WERI-Rb-1 (cell line): ENCODE results near the gene TMEM128.
A peak's percentile ranks its signal among the peaks of the same experiment; 100 is the strongest.
"Not testable (repeated sequence)": the region's sequence is repeated elsewhere in the genome, so short reads cannot be mapped to it uniquely, and the experiment has no call there.

Experiments
- DNase-seq: peaks from one replicate; pipeline ENCODE4 v3.0.0-alpha.2; 2020
- H3K27ac ChIP-seq: fragments of 250-450 bp; sonication (Bioruptor Pico); 2 replicates; pipeline ENCODE4 v1.5.1; 2020; ENCODE audit warnings: mild to moderate bottlenecking, moderate library complexity
- H3K27me3 ChIP-seq: fragments of 250-450 bp; sonication (Bioruptor Pico); 2 replicates; pipeline ENCODE4 v1.5.1; 2021; ENCODE audit warnings: mild to moderate bottlenecking, low read depth, moderate library complexity; ENCODE audit not compliant: insufficient read depth, severe bottlenecking
- H3K36me3 ChIP-seq: fragments of 250-450 bp; sonication (Bioruptor Pico); 2 replicates; pipeline ENCODE4 v1.5.1; 2020; ENCODE audit warnings: mild to moderate bottlenecking, moderate library complexity
- H3K4me3 ChIP-seq: 2 replicates; pipeline ENCODE4 v1.5.1; 2011; ENCODE audit warnings: low read depth, mild to moderate bottlenecking, control low read depth, low read length
- H3K9me3 ChIP-seq: fragments of 250-450 bp; sonication (Bioruptor Pico); 2 replicates; pipeline ENCODE4 v1.5.1; 2021; ENCODE audit warnings: mild to moderate bottlenecking, moderate library complexity; ENCODE audit not compliant: severe bottlenecking
- TF ChIP-seq, protein P1 (sequence below): IDR thresholded peaks from 2 replicates; pipeline ENCODE4 v1.5.1; 2011; ENCODE audit warnings: low read depth, mild to moderate bottlenecking, control low read depth, inconsistent platforms, low read length

The TMEM128 gene

DNA sequence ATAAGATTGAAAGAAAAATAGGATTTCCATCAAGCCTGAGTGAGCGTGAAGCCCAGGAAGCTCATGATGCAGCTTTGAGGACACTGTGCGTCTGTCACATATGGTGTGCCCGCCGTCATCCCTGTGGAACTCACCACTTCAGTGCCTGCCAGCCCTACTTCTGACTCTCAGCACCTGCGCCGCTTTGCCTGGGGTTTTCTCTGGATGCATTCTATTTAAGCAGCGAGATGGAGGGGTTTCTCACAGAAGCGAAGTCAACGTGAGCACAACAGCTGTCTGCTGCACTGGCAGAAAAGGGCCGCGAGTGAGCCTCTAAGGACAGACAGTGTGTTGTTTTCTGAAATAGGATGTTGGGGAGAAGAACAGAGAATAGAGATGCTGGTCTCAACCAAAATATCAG, 6.2 kb upstream of the TMEM128 start:
- TF ChIP-seq, protein P1, sequence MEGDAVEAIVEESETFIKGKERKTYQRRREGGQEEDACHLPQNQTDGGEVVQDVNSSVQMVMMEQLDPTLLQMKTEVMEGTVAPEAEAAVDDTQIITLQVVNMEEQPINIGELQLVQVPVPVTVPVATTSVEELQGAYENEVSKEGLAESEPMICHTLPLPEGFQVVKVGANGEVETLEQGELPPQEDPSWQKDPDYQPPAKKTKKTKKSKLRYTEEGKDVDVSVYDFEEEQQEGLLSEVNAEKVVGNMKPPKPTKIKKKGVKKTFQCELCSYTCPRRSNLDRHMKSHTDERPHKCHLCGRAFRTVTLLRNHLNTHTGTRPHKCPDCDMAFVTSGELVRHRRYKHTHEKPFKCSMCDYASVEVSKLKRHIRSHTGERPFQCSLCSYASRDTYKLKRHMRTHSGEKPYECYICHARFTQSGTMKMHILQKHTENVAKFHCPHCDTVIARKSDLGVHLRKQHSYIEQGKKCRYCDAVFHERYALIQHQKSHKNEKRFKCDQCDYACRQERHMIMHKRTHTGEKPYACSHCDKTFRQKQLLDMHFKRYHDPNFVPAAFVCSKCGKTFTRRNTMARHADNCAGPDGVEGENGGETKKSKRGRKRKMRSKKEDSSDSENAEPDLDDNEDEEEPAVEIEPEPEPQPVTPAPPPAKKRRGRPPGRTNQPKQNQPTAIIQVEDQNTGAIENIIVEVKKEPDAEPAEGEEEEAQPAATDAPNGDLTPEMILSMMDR, result no peak
- H3K4me3 ChIP-seq, result no peak overlapping the region
- DNase-seq, result no peak

DNA sequence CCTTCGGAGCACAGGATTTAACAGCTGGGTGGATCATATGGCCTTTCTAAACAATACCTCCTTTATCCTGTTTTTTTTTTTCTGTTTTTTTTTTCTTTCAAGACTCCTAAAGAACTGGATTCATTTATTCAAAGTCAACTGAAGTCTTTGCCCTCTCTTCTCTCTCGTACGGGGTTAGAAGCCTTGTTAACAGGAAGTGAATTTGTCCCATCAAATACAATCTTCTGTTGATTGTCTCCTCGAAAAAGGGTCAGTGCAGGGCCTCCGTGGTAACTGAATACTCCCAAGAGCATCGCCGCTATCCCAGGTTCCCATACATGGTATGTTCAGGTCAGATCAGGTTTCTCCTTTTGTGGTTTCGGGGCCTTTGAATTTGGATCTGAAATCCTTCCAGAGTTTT, 1.8 kb upstream of the TMEM128 start:
- no peaks in the 10 kb centered on the region for H3K9me3 ChIP-seq
- H3K4me3 ChIP-seq, result no peak overlapping the region
- no peaks in the 10 kb centered on the region for H3K27me3 ChIP-seq
- H3K36me3 ChIP-seq, result peaks cover 6% of the 10 kb centered on the region
- no peak for DNase-seq
- TF ChIP-seq, protein P1, result no peak
- H3K27ac ChIP-seq, result no peak overlapping the region

More for the DNA sequence above, 6.2 kb upstream of the TMEM128 start:
- H3K27me3 ChIP-seq, result no peaks in the 10 kb centered on the region
- no peak overlapping the region for H3K27ac ChIP-seq
- no peaks in the 10 kb centered on the region for H3K36me3 ChIP-seq
- H3K9me3 ChIP-seq, result no peaks in the 10 kb centered on the region

DNA sequence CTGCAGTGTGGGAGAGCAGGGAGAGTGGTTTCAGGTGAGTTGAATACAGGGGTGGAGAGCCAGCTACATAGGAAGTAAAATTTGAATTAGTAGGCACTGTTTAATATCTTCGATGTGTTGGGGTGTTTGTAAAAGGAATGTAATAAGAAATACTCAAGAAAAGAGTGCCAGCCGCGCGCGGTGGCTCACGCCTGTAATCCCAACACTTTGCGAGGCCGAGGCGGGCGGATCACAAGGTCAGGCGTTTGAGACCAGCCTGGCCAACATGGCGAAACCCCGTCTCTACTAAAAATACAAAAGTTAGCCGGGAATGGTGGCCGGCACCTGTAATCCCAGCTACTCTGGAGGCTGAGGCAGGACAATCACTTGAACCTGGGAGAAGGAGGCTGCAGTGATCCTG, 1.3 kb upstream of the TMEM128 start:
- not testable (repeated sequence) for H3K9me3 ChIP-seq, H3K27ac ChIP-seq, DNase-seq, H3K27me3 ChIP-seq, H3K4me3 ChIP-seq
- peaks cover 11% of the 10 kb centered on the region for H3K36me3 ChIP-seq

DNA sequence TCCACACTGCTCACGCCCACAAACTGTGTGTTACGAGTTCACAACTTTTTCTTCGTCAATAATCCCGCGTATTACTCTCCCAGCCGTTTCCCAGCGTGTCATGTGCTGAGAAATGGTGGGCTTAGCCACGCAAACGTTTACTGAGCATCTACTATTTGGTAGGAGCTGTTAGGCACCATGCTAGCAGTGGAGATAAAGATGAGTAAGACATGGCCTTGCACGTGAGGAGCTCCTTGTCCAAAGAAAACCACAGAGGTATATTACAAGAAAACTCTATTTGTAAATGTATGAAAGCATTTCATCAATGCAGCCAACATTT, 821 bp upstream of the TMEM128 start:
- peak overlapping the region; percentile 89 for H3K27ac ChIP-seq
- no peak for DNase-seq
- no peaks in the 10 kb centered on the region for H3K9me3 ChIP-seq
- H3K36me3 ChIP-seq, result peaks cover 16% of the 10 kb centered on the region
- peak overlapping the region; percentile 90 for H3K4me3 ChIP-seq
- TF ChIP-seq, protein P1, result no peak
- no peaks in the 10 kb centered on the region for H3K27me3 ChIP-seq

DNA sequence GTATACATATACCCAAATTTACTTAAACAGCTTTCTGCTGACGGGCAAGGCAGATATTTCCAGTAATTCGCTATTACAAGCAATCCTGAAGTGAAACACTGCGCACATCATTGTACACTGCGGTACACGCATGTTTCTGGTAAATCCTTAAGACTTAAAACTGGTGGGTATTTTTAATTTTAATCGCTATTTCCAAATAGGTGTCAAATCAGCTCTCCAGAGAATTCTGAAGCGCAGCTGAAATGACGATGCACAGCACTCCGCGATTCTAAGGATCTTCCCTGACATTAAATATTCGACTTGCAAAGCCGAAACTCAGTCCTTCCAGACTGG, 361 bp downstream of the TMEM128 start:
- DNase-seq, result no peak
- Histone ChIP-seq H3K36me3 (peaks cover 20% of the 10 kb centered on the region), H3K27me3 (no peaks in the 10 kb centered on the region), H3K4me3 (peak overlapping the region; percentile 90), H3K9me3 (no peaks in the 10 kb centered on the region), H3K27ac (peak overlapping the region; percentile 89)
- TF ChIP-seq, protein P1, result no peak

DNA sequence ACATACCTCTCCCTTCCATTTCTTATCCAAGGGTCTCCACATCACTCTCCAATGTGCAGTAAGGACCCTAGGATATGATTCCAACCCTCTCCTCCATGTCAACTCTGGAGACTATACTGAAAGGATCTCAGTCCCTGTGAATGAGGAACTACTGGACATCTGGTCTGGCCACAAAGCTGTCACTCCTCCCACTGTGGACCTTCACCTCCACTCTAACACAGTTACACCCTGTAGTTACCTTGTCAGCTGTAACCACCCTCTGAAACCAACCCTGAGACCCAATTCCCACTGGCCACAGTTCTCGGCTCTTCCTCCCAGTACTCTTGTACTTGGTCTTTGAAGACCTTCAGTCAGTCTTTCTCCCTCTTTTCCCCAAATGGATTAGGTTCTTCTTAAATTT, 2.9 kb downstream of the TMEM128 start:
- no peaks in the 10 kb centered on the region for H3K9me3 ChIP-seq
- DNase-seq, result no peak
- H3K36me3 ChIP-seq, result peaks cover 40% of the 10 kb centered on the region
- TF ChIP-seq, protein P1, result no peak
- H3K4me3 ChIP-seq, result no peak overlapping the region
- H3K27ac ChIP-seq, result no peak overlapping the region
- no peaks in the 10 kb centered on the region for H3K27me3 ChIP-seq

DNA sequence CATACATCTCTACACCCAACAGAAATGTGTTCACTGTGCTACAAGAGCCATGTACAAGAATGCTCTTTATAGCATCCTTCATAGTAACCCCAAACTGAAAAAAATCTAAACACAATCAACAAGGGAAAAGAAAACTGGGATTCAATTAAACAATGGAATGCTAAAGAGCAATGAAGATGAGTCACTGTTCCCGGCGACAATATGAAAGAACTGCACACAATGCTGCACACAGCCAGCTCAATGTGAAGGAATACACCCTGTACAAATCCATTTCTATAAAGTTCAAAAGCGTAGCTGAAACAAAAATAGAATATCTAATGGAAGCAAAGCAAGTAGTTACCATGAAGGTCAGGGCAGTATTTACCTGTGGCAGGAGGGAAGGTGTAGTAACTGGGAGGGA, 8.5 kb downstream of the TMEM128 start:
- DNase-seq, H3K9me3 ChIP-seq, H3K27me3 ChIP-seq, H3K4me3 ChIP-seq, H3K27ac ChIP-seq: not testable (repeated sequence)
- peaks cover 32% of the 10 kb centered on the region for H3K36me3 ChIP-seq
